ENCODE data around the gene DGLUCY.

The DGLUCY gene

GRCh38 chr14:91184559-91184958 is 70.7 kb downstream of the DGLUCY start:
- no peaks in the 10 kb centered on the region for H3F3A ChIP-seq (ENCODE audit: low read depth)
- no peak overlapping the region for H2AFZ ChIP-seq (ENCODE audit: low read length)
- H3K79me2 ChIP-seq (ENCODE audit: insufficient read depth, low read length) = no peaks in the 10 kb centered on the region
- no peak overlapping the region for H3K9ac ChIP-seq (ENCODE audit: low read depth, low read length, poor library complexity, severe bottlenecking)
- H3K4me3 ChIP-seq (ENCODE audit: low read length, poor library complexity, severe bottlenecking) = no peak overlapping the region
- TF ChIP-seq EZH2phosphoT487 (IDR thresholded peaks at IDR 0.05; ENCODE audit: borderline replicate concordance) (no peak), CTCF (conservative IDR thresholded peaks at IDR 0.05; ENCODE audit: low read length) (no peak)
- no peaks in the 10 kb centered on the region for H3K9me3 ChIP-seq (ENCODE audit: insufficient read depth, low read depth, low read length)
- no peaks in the 10 kb centered on the region for H3K9me2 ChIP-seq (replicated peaks; ENCODE audit: low read depth, low read length)
- no peaks in the 10 kb centered on the region for H4K20me1 ChIP-seq (ENCODE audit: insufficient read depth, low read length, poor library complexity, severe bottlenecking)
- H3K27me3 ChIP-seq (ENCODE audit: insufficient read depth, low read length, poor library complexity, severe bottlenecking) = no peaks in the 10 kb centered on the region
- no peaks in the 10 kb centered on the region for H3K4me1 ChIP-seq (ENCODE audit: insufficient read depth, low read length, poor library complexity, severe bottlenecking)
- no peak overlapping the region for H3K4me2 ChIP-seq (ENCODE audit: low read depth, low read length, poor library complexity, severe bottlenecking)
- H3K36me3 ChIP-seq (ENCODE audit: insufficient read depth, low read length) = peaks cover 52% of the 10 kb centered on the region; the same call in 1 of the 2 replicates

GRCh38 chr14:91185721-91186120 is 71.8 kb downstream of the DGLUCY start:
- no peak for TF ChIP-seq CTCF (conservative IDR thresholded peaks at IDR 0.05; ENCODE audit: low read length)
- no peak for TF ChIP-seq EZH2phosphoT487 (IDR thresholded peaks at IDR 0.05; ENCODE audit: borderline replicate concordance)
- H3F3A ChIP-seq (ENCODE audit: low read depth) = no peaks in the 10 kb centered on the region
- no peaks in the 10 kb centered on the region for H4K20me1 ChIP-seq (ENCODE audit: insufficient read depth, low read length, poor library complexity, severe bottlenecking)
- no peak overlapping the region for H3K4me3 ChIP-seq (ENCODE audit: low read length, poor library complexity, severe bottlenecking)
- H3K4me2 ChIP-seq (ENCODE audit: low read depth, low read length, poor library complexity, severe bottlenecking) = no peak overlapping the region
- H3K9me3 ChIP-seq (ENCODE audit: insufficient read depth, low read depth, low read length) = no peaks in the 10 kb centered on the region
- H3K27me3 ChIP-seq (ENCODE audit: insufficient read depth, low read length, poor library complexity, severe bottlenecking) = no peaks in the 10 kb centered on the region
- H3K9ac ChIP-seq (ENCODE audit: low read depth, low read length, poor library complexity, severe bottlenecking) = no peak overlapping the region
- no peaks in the 10 kb centered on the region for H3K9me2 ChIP-seq (replicated peaks; ENCODE audit: low read depth, low read length)
- no peaks in the 10 kb centered on the region for H3K4me1 ChIP-seq (ENCODE audit: insufficient read depth, low read length, poor library complexity, severe bottlenecking)
- peaks cover 59% of the 10 kb centered on the region; the same call in 1 of the 2 replicates for H3K36me3 ChIP-seq (ENCODE audit: insufficient read depth, low read length)
- H2AFZ ChIP-seq (ENCODE audit: low read length) = no peak overlapping the region
- no peaks in the 10 kb centered on the region for H3K79me2 ChIP-seq (ENCODE audit: insufficient read depth, low read length)

GRCh38 chr14:91186515-91187066 is 72.7 kb downstream of the DGLUCY start:
- Histone ChIP-seq H4K20me1 (ENCODE audit: insufficient read depth, low read length, poor library complexity, severe bottlenecking) (no peaks in the 10 kb centered on the region), H2AFZ (ENCODE audit: low read length) (no peak overlapping the region), H3K4me1 (ENCODE audit: insufficient read depth, low read length, poor library complexity, severe bottlenecking) (no peaks in the 10 kb centered on the region), H3F3A (ENCODE audit: low read depth) (no peaks in the 10 kb centered on the region), H3K27me3 (ENCODE audit: insufficient read depth, low read length, poor library complexity, severe bottlenecking) (no peaks in the 10 kb centered on the region), H3K9ac (ENCODE audit: low read depth, low read length, poor library complexity, severe bottlenecking) (no peak overlapping the region), H3K9me2 (replicated peaks; ENCODE audit: low read depth, low read length) (no peaks in the 10 kb centered on the region), H3K4me2 (ENCODE audit: low read depth, low read length, poor library complexity, severe bottlenecking) (no peak overlapping the region), H3K79me2 (ENCODE audit: insufficient read depth, low read length) (no peaks in the 10 kb centered on the region), H3K4me3 (ENCODE audit: low read length, poor library complexity, severe bottlenecking) (no peak overlapping the region), H3K9me3 (ENCODE audit: insufficient read depth, low read depth, low read length) (no peaks in the 10 kb centered on the region), H3K36me3 (ENCODE audit: insufficient read depth, low read length) (peaks cover 60% of the 10 kb centered on the region; the same call in 1 of the 2 replicates)
- TF ChIP-seq CTCF (conservative IDR thresholded peaks at IDR 0.05; ENCODE audit: low read length) (no peak), EZH2phosphoT487 (IDR thresholded peaks at IDR 0.05; ENCODE audit: borderline replicate concordance) (no peak)
